ENCODE results near the gene FLAD1.

Gene FLAD1

GRCh38 chr1:155029513-155030242 lies 46.5 kb downstream of the FLAD1 start:
- Histone ChIP-seq H3K36me3 (ENCODE audit: control insufficient read depth, insufficient read depth, low read length, severe bottlenecking) (no peaks in the 10 kb centered on the region), H3K27me3 (replicated peaks; ENCODE audit: control insufficient read depth, insufficient read depth, low read length) (peaks cover 8% of the 10 kb centered on the region), H3K9me3 (ENCODE audit: control insufficient read depth, low read length) (no peaks in the 10 kb centered on the region), H3K4me1 (ENCODE audit: control insufficient read depth, insufficient read depth, low read length) (no peaks in the 10 kb centered on the region), H3K4me3 (ENCODE audit: low read length) (no peak overlapping the region), H3K9ac (ENCODE audit: low read length) (no peak overlapping the region)
- no peak for DNase-seq (ENCODE audit: low read depth)

DNA sequence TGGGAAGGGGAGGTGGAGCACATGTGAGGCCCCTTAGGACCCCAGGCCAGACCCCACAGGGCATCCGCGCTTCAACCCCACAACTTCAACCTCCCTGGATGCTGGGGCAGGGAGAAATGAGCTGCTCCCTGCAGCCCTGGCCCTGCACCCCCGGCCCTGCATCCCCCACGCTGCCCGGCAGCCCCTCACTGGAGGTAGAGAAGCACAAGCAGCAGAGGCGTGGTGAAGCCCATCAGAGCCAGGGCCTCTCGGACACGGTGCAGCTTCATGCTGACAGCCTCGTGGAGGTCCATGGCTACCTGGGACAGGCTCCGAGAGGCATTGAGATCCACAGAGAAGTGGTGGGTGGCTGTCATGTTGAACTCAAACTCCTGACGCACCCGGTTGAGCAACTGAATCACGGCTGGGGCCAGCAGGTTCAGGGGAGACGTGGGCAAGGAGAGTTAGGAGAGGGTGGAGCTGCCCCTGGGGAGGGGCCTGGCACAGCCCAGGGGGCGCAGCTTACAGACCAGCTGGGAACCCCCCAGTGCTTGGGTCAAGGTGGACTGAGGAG lies 47.2 kb downstream of the FLAD1 start:
- Histone ChIP-seq H3K4me3 (ENCODE audit: low read length) (no peak overlapping the region), H3K4me1 (ENCODE audit: control insufficient read depth, insufficient read depth, low read length) (no peaks in the 10 kb centered on the region), H3K9me3 (ENCODE audit: control insufficient read depth, low read length) (no peaks in the 10 kb centered on the region), H3K27me3 (replicated peaks; ENCODE audit: control insufficient read depth, insufficient read depth, low read length) (peaks cover 8% of the 10 kb centered on the region), H3K9ac (ENCODE audit: low read length) (no peak overlapping the region), H3K36me3 (ENCODE audit: control insufficient read depth, insufficient read depth, low read length, severe bottlenecking) (no peaks in the 10 kb centered on the region)
- no peak for DNase-seq (ENCODE audit: low read depth)

DNA sequence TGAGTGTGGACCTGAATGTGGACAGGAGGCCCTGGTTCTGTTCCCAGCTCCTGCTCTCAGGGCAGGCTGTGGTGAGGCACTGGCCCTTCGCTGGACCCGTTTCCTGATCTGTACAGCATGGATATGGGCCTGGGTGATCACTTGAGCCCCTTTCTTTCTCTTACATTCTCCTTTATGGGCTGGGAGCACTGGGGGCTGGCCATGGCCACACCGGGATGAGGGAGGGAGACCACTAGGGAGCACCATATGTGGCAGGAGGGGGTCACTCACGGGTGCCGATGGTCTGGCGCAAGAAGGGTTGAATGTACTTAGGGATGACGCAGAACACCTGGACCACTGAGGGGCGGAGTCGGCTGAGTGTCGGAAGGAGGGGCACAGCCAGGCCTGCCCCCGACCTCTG lies 47.8 kb downstream of the FLAD1 start:
- Histone ChIP-seq H3K9me3 (ENCODE audit: control insufficient read depth, low read length) (no peaks in the 10 kb centered on the region), H3K4me3 (ENCODE audit: low read length) (no peak overlapping the region), H3K27me3 (replicated peaks; ENCODE audit: control insufficient read depth, insufficient read depth, low read length) (peaks cover 8% of the 10 kb centered on the region), H3K9ac (ENCODE audit: low read length) (no peak overlapping the region), H3K36me3 (ENCODE audit: control insufficient read depth, insufficient read depth, low read length, severe bottlenecking) (no peaks in the 10 kb centered on the region), H3K4me1 (ENCODE audit: control insufficient read depth, insufficient read depth, low read length) (no peaks in the 10 kb centered on the region)
- no peak for DNase-seq (ENCODE audit: low read depth)

GRCh38 chr1:155032886-155033285 lies 49.7 kb downstream of the FLAD1 start:
- no peak overlapping the region for H3K4me3 ChIP-seq (ENCODE audit: low read length)
- H3K9ac ChIP-seq (ENCODE audit: low read length) = no peak overlapping the region
- no peak for DNase-seq (ENCODE audit: low read depth)
- no peaks in the 10 kb centered on the region for H3K9me3 ChIP-seq (ENCODE audit: control insufficient read depth, low read length)
- H3K27me3 ChIP-seq (replicated peaks; ENCODE audit: control insufficient read depth, insufficient read depth, low read length) = peaks cover 8% of the 10 kb centered on the region
- H3K4me1 ChIP-seq (ENCODE audit: control insufficient read depth, insufficient read depth, low read length) = no peaks in the 10 kb centered on the region
- H3K36me3 ChIP-seq (ENCODE audit: control insufficient read depth, insufficient read depth, low read length, severe bottlenecking) = no peaks in the 10 kb centered on the region

- Histone ChIP-seq H3K9me3 (ENCODE audit: control insufficient read depth, low read length) (no peaks in the 10 kb centered on the region), H3K27me3 (replicated peaks; ENCODE audit: control insufficient read depth, insufficient read depth, low read length) (peaks cover 8% of the 10 kb centered on the region), H3K36me3 (ENCODE audit: control insufficient read depth, insufficient read depth, low read length, severe bottlenecking) (no peaks in the 10 kb centered on the region), H3K4me1 (ENCODE audit: control insufficient read depth, insufficient read depth, low read length) (no peaks in the 10 kb centered on the region), H3K4me3 (ENCODE audit: low read length) (no peak within 1 kb of the TSS), H3K9ac (ENCODE audit: low read length) (no peak within 1 kb of the TSS)
- DNase-seq (ENCODE audit: low read depth) = no peak
These were observed 50.4 kb downstream of the FLAD1 start, which contains the start of the genes DCST1 and DCST2 for GRCh38 chr1:155033524-155033923. Gene DCST1, plus strand, starts transcription at chr1:155033824. Its CDS starts 213 bp downstream, at chr1:155034037. Gene DCST2, minus strand, starts transcription at chr1:155033781. Its CDS starts 80 bp downstream, at chr1:155033701.

- Histone ChIP-seq H3K9me3 (ENCODE audit: control insufficient read depth, low read length) (no peaks in the 10 kb centered on the region), H3K9ac (ENCODE audit: low read length) (no peak overlapping the region), H3K36me3 (ENCODE audit: control insufficient read depth, insufficient read depth, low read length, severe bottlenecking) (no peaks in the 10 kb centered on the region), H3K4me1 (ENCODE audit: control insufficient read depth, insufficient read depth, low read length) (peaks cover 7% of the 10 kb centered on the region), H3K4me3 (ENCODE audit: low read length) (no peak overlapping the region), H3K27me3 (replicated peaks; ENCODE audit: control insufficient read depth, insufficient read depth, low read length) (peaks cover 8% of the 10 kb centered on the region)
- DNase-seq (ENCODE audit: low read depth) = no peak
These were observed 51.4 kb downstream of the FLAD1 start for GRCh38 chr1:155034318-155035208.

DNA sequence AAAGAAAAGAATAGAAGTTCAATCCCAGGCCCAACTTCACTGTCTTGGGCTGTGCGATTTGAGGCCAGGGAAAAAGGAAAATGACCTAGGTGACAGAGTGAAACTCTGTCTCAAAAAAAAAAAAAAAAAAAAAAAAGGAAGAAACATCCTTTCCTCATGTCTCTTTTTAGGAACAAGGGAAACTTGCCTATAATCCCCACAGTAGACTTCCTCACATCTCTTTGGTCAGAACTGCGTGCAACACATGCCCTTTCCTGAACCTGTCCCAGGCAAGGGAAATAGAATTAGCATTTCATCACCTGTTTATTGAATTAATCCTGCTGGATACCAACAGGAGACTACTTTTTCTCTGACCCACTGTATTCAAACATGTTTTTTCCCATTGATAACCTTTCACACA lies 52.8 kb downstream of the FLAD1 start:
- Histone ChIP-seq H3K9ac (ENCODE audit: low read length) (no peak overlapping the region), H3K4me3 (ENCODE audit: low read length) (no peak overlapping the region), H3K36me3 (ENCODE audit: control insufficient read depth, insufficient read depth, low read length, severe bottlenecking) (no peaks in the 10 kb centered on the region), H3K9me3 (ENCODE audit: control insufficient read depth, low read length) (no peaks in the 10 kb centered on the region), H3K4me1 (ENCODE audit: control insufficient read depth, insufficient read depth, low read length) (peaks cover 7% of the 10 kb centered on the region), H3K27me3 (replicated peaks; ENCODE audit: control insufficient read depth, insufficient read depth, low read length) (peaks cover 8% of the 10 kb centered on the region)
- DNase-seq (ENCODE audit: low read depth) = no peak

GRCh38 chr1:155037043-155037442 lies 53.9 kb downstream of the FLAD1 start:
- no peaks in the 10 kb centered on the region for H3K9me3 ChIP-seq (ENCODE audit: control insufficient read depth, low read length)
- H3K27me3 ChIP-seq (replicated peaks; ENCODE audit: control insufficient read depth, insufficient read depth, low read length) = peaks cover 8% of the 10 kb centered on the region

DNA sequence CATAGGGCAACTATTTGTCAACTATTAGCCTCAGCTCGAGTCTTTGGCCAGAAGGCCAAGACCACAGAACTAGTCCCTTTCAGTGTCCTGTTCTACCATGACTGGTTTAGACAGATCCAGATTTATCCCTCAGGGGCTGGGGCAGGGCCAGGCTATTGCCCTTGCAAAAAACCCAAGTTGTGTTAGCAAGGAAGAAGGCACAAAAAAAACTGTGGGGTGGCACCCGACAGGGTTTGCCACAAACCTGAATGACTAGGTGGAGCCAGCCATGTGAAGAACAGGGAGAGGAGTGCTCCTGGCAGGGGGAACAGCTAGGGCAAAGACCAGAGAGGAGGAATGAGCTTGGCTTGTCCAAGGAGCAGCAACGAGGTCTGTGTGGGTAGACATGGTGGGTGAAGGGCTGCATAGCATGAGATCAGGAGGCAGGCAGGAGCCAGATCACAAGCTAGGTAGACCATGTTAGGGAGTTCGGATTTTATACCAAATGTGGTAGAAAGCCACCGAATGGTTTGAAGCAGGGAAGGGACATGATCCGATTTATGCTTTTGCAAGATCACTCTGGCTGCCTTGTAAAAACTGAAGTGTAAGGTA lies 54.8 kb downstream of the FLAD1 start:
- DNase-seq (ENCODE audit: low read depth) = no peak
- H3K36me3 ChIP-seq (ENCODE audit: control insufficient read depth, insufficient read depth, low read length, severe bottlenecking) = no peaks in the 10 kb centered on the region
- no peak overlapping the region for H3K9ac ChIP-seq (ENCODE audit: low read length)
- H3K4me3 ChIP-seq (ENCODE audit: low read length) = no peak overlapping the region
- H3K9me3 ChIP-seq (ENCODE audit: control insufficient read depth, low read length) = no peaks in the 10 kb centered on the region
- peaks cover 8% of the 10 kb centered on the region for H3K27me3 ChIP-seq (replicated peaks; ENCODE audit: control insufficient read depth, insufficient read depth, low read length)
- H3K4me1 ChIP-seq (ENCODE audit: control insufficient read depth, insufficient read depth, low read length) = peaks cover 7% of the 10 kb centered on the region

More at GRCh38 chr1:155037043-155037442, 53.9 kb downstream of the FLAD1 start:
- DNase-seq (ENCODE audit: low read depth) = no peak
- no peak overlapping the region for H3K9ac ChIP-seq (ENCODE audit: low read length)
- H3K36me3 ChIP-seq (ENCODE audit: control insufficient read depth, insufficient read depth, low read length, severe bottlenecking) = no peaks in the 10 kb centered on the region
- peaks cover 7% of the 10 kb centered on the region for H3K4me1 ChIP-seq (ENCODE audit: control insufficient read depth, insufficient read depth, low read length)
- no peak overlapping the region for H3K4me3 ChIP-seq (ENCODE audit: low read length)

GRCh38 chr1:155038602-155039307 lies 55.6 kb downstream of the FLAD1 start:
- Histone ChIP-seq H3K4me1 (ENCODE audit: control insufficient read depth, insufficient read depth, low read length) (peaks cover 7% of the 10 kb centered on the region), H3K27me3 (replicated peaks; ENCODE audit: control insufficient read depth, insufficient read depth, low read length) (peaks cover 4% of the 10 kb centered on the region), H3K36me3 (ENCODE audit: control insufficient read depth, insufficient read depth, low read length, severe bottlenecking) (no peaks in the 10 kb centered on the region), H3K4me3 (ENCODE audit: low read length) (no peak overlapping the region), H3K9ac (ENCODE audit: low read length) (no peak overlapping the region), H3K9me3 (ENCODE audit: control insufficient read depth, low read length) (no peaks in the 10 kb centered on the region)
- peak; percentile 11 for DNase-seq (ENCODE audit: low read depth)

Data from adipocyte (in vitro differentiated cells).